A549 treated with RU486 at 1 μM for 4 hours (cell line): ENCODE results near the gene SCN9A. TPM values are rescaled to one million over a fixed set of nuclear protein-coding genes. Genes with fewer than 3 reads are reported as not detected.

Experiments
- total RNA-seq: library from RNA; stranded (reverse); fragments of 200-300 nt; extraction: Qiagen RNA extraction; gene quantifications from 5 replicates; pipeline ENCODE4 v1.2.3, GENCODE V29; 2022; ENCODE audit warnings: low read depth

The SCN9A gene
- total RNA-seq: 2.5 to 5.7 TPM (median 5.2 TPM) in 5 replicates

DNA sequence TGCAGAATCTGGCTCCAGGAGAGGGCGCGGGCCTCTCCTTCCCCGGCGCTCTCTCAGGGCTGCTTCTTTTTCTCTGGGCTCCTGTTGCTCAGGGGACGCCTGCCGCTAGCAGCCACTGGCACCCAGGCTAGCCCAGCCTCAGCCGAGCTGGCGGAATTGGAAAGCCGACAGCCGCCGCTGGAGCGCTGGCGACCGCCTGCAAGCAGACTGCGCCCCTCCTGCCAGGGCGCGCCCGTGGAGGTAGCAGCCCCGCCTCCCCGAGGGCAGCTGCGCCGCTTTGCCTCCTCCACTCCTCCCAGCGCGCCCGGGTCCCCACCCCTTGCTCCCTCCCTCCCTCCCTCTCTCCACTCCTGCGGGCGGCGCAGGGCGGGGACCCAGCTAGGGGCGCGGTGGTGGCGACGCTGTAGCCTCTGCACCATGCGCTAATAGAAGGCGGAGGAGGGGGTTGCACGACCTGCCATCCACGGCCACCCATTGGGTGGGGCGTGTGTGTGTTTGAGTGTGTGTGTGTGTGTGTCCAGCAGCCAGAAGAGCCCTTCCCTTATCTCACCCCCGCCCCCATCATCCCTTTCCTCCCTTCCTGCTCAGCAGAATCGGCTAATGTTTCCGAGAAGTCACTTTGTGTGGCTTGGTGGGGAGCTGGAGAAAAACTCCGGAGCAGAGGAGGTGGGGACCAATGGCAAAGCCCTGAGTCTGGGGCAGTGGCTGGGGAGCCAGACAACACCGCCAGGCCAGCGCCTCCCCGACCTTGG lies at the start of gene SCN9A:
TSS of gene SCN9A (minus strand) at position 209 of the 752 bp plus-strand sequence. CDS start 64,188 bp downstream, outside the sequence.

Other genes with a start within 250 kb of the SCN9A start
- not detected in 5 replicates for gene SCN1A, start 247.9 kb downstream of the SCN9A start, total RNA-seq
- not detected in 5 replicates for gene SCN7A, start 118.3 kb upstream of the SCN9A start, total RNA-seq